Muscle of arm (tissue), 12 donors: ENCODE results near the gene VPS51. TPM values are rescaled to one million over a fixed set of nuclear protein-coding genes. Genes with fewer than 3 reads are reported as not detected.
A peak's percentile ranks its signal among the peaks of the same experiment; 100 is the strongest.
"Not testable (repeated sequence)": the region's sequence is repeated elsewhere in the genome, so short reads cannot be mapped to it uniquely, and the experiment has no call there.

Experiments
- DNase-seq: peaks from one replicate; pipeline ENCODE4 v3.0.0-alpha.2; 2013
- polyA plus RNA-seq, 12 donors: library from polyadenylated mRNA; unstranded; fragments of 120-200 nt; gene quantifications; one replicate each; pipeline ENCODE4 v1.2.1, GENCODE V29; 2013; ENCODE audit not compliant: insufficient read length in 12 of 12

VPS51 gene
- polyA plus RNA-seq, 12 donors: 83.5 to 141 (median 95.8) TPM; not detected in 1

DNA sequence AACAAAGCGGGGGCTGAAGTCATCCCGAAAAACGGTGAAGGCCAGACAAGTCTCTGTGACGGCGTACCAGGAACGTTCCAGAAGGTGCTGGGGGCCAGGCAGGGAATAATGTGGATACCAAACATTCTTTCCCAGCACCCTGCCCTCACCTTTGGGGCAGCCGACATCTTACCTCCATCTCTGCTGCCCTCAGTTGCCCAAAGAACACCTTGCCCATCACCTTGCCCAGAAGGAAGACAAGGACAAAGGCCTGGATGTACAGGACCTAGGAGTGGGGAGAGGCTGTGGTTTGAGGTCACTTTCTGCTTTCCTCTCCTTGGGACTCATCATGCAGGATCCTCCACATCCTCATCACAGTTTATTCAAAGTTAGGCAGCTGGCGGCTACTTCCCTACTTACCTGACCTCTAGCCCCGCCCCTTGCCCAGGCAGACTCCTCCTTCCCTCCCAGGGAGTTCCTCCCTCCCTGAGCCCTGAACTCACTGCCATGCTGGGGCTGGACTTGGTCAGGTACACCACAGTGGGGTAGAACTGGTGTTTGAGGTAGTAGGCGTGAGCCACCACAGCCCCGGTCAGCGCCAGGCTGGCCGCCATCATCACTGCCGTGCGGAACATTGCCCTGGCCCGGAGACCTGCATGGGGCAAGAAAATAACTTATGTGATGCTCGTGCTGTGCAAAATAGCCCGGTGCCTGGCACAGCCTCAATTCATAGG lies 37.1 kb downstream of the VPS51 start:
- DNase-seq: no peak

DNA sequence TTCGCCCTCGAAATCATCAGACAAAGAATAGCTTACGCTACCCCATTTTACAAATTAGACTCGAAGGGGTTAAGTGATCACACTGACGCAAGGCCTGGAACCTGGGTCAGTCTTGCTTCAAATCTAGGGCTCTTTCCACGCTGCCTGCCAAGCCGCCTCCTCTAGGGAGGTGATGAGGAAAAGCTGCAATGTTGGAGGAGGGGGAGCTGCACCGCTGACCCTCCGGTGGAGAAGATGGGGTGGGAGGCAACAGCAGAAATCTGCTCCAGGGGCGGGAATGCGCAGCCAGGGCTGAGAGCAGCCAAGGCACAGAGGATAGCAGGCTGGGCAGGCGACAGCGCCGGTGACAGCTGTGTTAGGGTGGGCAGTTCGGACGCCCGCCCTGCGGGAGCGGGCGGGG lies 37.7 kb downstream of the VPS51 start:
- peak; percentile 89 for DNase-seq

DNA sequence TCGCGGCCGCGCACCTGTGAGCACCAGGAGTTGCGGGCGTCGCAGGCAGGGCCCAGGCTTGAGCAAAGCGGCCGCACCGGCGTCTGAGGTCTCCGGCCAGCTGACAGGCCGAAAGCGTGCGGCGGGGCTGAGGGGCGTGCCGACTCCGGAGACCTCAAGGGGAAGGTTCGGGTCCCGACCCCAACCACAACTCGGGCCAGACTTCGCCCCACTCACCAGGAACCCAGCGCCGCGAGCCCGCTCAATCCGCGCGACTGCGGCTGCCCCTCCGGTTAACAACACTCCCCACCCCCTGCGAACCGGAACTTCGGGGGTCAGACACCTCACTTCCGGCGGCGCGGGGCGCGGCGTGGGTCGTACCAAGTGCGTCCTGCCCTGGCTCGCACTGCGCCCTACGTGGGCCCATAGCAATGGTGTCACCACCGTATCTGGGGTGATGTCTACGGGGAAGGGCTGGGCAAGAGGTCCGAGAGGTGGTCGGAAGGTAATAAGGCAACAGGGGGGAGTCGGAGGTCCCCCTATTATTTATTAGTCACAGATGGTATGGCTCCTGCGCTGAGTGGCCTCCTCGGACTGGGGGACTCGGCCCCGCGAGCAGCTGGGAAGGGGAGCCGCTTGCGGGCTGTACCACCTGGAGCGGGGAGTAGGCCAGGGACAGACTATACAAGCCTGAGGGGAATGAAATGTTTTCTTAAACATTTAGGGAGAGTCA lies 38.4 kb downstream of the VPS51 start, which contains the start of gene SYVN1:
TSS of gene SYVN1 (minus strand) at position 280 of the 712 bp plus-strand sequence. CDS start 918 bp downstream, outside the sequence.
- DNase-seq: peak; percentile 95

DNA sequence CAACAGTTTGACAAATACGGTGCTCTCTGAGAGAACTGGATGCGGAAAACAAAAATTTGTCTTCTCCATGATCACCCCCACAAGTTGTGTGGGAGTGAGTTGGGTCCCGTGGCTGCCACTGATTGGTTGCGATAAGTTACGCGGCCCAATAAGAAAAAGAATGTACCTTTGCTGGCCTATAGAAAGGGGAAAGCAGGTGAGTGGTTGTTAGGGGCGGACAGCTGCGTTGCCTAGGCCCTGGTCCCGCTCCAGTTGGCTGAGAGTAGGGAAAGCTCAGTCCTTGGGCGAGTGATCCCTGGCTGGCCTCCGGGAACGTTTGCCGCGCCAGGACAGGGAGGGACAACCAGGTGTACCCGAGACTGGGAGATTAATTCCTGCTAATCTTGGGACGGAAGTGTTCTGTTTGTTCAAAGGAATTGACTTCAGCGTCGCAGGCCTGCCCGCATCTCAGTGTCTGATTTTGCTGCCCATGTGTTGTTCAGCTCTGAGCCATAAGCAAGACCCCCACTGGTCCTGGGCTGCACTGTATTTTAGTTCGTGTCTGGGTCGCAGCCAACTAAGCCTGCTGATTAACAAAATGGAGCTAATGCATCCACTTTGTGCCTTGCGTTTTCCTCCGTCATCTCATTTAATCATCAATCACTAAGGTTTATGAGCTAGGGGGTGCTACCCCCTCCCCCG lies 39.1 kb downstream of the VPS51 start:
- DNase-seq: peak; percentile 93

DNA sequence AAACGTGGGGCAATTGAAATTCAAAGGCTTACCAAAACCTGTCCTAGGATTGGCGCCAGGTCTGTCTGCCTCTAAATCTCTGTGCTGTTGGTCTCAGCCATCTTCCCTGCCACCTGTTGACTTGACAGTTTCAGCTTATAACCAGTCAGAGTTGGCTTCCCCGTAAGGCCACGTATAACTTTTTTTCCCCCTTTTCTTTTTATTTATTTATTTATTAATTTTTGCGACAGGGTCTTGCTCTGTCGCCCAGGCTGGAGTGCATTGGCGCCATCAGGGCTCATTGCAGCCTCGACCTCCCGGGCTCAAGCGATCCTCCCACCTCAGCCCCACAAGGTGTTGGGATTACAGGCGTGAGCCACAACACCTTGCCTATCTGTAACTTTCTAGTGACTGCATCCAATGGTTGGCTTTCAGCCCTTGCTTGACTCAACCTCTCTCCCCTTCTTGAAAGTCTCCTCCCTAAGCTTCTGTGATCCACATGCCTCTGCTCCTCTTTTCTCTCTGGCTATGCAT lies 39.7 kb downstream of the VPS51 start:
- no peak for DNase-seq

DNA sequence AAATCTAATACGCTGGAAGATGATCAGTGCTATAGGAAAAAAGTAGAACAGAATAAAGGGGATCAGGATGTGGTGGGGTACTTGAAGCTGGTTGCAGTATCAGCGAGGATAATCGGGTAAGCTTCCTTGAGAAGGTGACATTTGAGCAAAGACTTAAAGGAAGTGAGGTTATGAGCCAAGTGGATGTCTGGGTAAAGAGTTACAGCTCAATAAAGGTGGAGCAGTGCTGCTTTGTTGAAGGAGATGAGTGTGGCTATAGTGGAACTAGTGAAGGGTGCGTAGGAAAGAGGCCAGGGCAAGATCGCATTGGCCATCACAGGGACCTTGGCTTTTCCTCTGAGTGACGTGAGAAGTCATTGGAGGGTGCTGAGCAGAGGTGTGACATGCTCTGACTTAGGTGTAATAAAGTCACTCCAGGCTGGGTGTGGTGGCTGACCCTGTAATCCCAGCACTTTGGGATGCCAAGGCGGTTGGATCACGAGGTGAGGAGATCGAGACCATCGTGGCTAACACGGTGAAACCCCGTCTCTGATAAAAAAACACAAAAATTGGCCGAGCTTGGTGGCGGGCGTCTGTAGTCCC lies 40.6 kb downstream of the VPS51 start:
- DNase-seq: no peak

DNA sequence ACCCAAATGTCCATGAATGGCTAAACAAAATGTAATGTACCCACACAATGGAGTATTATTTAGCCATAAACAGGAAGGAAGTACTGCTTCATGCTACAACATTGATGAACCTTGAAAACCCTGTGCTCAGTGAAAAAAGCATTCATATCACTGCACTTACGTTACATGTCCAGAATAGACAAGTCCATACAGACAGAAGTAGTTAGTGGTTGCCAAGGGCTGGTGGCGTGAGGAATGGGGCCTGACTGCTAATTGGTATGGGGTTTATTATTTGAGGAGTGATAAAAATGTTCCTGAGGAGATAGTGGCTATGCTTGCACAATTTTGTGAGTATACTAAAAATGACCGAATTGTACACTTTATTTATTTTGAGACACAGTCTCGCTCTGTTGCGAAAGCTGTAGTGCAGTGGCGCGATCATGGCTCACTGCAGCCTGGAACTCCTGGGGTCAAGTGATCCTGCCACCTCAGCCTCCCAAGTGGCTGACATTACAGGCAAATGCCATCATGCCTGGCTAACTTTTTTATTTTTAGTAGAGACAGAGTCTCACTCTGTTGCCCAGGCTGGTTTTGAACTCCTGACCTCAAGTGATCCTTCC lies 46.0 kb downstream of the VPS51 start:
- DNase-seq: no peak

DNA sequence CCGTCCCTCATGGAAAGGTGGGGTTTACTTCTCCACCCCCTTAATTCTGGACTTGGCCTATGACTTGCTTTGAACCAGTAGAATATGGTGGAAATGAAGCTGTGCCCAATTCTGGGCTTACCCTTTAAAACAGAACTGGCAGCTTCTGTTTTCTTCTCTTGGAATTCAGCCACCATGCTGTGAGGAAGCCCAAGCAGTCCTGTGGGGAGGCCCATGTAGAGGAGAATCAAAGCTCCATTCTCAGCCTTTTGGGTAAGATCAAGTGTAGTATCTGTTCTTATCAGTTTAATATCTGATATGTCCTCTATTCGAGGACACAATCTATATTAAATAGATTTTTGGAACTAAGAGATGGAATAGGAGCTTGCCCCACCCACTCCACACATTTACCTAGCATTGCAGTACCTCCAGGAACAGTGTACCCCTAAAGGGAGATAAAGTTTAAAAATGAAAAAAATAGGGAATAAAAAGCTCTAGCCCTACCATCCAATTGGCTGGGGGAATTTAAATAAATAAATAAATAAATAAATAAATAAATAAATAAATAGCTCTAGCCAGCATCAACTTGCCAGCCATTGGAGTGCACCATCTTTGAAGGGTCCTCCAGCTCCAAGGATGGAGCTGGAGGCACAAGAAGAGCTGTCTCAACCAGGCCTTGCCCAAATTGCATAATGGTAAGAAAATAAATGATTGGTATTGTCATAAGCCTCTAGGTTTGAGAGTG lies 51.5 kb downstream of the VPS51 start:
- no peak for DNase-seq

DNA sequence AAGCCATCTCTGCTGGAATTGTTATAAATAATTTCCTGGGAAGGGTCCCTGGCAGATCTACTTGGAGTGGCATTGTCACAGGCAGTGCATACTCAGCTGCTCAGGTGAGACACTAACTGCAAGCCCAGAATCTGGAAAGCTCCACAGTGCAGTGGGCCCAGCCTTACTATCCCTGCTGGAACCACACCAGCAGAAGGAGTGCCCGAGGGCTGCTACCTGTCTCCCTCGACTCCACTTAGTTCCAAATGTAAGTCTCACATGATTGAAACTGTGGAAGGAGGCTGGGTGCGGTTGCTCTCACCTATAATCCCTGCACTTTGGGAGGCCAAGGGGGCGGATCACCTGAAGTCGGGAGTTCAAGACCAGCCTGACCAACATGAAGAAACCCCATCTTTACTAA lies 52.6 kb downstream of the VPS51 start:
- DNase-seq: no peak

DNA sequence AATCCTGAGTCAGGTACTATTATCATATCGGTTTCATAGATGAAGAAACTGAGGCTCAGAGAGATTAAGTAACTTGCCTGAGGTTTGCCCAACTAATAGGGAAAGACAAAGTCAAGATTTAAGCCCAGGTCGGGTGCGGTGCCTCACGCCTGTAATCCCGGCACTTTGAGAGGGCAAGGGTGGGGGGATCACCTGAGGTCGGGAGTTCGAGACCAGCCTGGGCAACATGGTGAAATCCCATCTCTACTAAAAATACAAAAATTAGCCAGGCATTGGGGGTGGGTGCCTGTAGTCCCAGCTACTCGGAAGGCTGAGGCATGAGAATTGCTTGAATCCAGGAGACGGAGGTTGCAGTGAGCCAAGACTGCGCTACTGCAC lies 54.1 kb downstream of the VPS51 start:
- not testable (repeated sequence) for DNase-seq

DNA sequence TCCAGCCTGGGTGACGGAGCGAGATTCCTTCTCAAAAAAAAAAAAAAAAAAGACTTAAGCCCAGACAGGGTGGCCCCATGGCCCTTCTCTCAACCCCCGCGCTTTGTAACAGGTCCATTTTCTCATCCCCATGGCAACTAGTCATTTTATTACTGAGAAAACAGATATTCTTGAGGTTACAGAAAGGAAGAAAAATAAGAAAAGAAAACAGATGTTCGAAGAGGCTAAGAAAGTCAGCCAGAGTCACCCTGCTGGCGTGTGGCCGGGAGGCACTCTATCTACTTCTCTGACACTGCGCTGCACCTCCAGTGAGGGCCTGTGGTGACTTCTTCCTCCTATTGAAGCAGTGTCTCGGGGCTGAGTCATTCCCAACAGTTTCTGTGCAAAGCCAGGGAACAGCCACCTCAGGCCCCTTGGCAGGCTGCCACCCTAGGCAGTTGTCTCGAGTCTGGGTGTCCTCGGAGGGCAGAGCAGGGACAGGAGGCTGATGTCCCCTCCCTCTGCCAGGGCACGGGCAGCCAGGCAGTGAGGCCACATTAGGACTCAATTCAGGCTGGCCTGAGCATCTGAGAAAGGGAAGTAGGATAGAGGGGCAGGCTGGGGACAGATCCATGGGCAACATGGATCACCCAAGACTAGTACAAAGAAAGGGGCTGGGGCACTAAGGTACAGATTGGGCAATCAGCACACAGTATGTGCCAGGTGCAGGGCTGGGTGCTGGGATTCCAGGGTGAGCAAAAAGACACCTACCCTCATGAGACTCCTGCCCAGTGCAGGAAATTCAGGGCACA lies 54.7 kb downstream of the VPS51 start:
- peak; percentile 77 for DNase-seq

DNA sequence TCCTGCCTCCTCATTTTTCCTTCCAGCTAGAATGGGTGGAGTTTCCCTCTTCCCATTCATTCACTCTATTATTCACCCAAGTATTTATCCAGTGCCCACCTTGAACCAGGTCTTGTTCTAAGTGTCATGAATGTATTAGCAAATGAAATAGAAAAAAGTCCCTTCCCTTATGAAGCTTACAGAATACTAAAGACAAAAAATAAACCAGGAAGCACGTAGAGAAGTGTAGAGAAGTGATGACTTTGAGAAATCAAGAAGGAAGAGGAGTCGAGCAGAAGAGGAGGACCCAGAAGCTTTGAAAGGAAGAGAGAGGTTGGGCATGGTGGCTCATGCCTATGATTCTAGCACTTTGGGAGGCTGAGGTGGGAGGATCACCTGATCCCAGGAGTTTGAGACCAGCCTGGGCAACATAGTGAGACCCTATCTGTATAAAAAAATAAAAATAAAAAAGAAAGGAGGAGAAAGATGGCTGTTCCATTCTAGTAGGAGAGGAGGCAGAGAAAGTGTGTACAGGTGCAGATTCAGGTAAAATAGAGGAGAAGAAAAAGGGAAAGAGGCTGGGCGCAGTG lies 55.4 kb downstream of the VPS51 start:
- no peak for DNase-seq

DNA sequence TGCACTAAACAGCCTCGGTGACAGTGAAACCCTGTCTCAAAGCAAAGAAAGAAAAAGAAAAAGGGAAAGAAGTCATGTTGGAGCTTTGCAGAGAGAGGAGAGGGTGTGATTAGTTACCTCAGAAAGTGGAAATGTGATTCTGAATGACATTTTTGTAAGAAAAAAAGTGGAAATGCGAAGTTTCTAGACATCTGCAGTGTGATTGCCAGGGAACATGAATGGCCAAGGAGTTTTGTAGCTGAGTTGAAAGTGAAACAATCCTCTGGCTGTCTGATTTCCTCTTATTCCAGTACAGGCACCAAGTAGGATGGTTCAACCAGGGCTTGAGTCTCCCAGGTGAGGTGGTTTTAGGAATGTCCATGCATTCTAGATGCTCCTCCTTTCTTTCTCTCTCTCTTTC lies 56.1 kb downstream of the VPS51 start:
- DNase-seq: no peak

DNA sequence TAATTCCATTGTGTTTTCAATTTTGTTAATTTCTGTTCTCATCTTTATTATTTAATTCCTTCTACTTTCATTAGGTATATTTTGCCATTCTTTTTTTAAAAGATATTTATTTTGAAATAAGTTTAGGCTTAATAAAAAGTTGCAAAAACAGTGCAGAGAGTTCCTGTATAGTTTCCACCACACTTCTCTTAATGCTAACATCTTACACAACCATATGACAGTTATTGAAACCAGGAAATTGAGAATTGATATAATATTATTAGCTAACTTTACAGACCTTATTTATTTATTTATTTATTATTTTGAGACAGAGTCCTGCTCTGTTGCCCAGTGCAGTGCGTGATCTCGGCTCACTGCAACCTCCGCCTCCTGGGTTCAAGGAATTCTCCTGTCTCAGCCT lies 60.2 kb downstream of the VPS51 start:
- no peak for DNase-seq

DNA sequence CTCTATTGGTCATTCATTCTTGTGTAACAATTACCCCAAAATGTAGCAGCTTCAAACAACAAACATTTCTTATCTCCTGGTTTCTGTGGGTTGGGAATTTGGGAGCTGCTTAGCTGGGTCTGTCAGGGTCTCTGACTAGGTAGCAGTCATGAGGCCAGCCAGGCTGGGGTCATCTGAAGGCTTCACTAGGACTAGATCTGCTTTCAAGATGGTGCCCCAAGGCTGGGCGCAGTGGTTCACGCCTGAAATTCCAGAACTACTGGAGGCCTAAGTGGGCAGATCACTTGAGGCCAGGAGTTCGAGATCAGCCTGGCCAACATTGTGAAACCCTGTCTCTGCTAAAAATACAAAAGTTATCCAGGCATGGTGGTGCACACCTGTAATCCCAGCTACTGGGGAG lies 60.9 kb downstream of the VPS51 start:
- no peak for DNase-seq

DNA sequence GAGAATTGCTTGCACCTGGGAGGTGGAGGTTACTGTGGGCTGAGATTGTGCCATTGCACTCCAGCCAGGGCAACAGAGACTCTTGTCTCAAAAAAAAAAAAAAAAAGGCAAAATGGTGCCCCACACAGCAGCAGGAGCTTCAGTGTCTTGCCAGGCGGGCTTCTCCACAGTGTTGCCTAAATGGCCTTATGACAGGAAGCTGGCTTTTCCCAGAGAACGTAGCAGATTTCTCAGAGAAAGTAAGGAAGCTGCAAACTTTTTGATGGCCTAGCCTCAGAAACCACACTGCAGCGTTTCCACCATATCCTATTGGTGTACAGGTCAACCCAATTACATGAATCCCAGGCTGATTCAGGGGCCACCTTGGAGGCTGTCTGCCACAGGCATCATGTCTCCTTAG lies 61.3 kb downstream of the VPS51 start:
- DNase-seq: no peak

DNA sequence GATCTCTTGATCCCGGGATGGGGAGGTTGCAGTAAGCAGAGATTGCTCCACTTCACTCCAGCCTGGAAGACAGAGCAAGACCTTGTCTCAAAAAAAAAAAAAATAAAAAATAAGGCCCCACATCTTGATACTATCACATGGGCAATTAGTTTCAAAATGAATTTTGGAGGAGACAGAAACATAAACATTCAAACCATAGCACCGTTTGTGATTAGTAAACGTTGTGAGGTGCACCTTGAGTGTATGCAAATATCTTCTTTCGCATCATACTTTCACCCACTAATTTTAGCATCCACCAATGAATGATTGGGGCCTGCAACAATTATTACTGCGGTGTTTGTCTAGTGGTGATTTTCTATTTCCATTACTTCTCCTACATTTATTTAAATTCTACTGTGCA lies 63.0 kb downstream of the VPS51 start:
- no peak for DNase-seq

DNA sequence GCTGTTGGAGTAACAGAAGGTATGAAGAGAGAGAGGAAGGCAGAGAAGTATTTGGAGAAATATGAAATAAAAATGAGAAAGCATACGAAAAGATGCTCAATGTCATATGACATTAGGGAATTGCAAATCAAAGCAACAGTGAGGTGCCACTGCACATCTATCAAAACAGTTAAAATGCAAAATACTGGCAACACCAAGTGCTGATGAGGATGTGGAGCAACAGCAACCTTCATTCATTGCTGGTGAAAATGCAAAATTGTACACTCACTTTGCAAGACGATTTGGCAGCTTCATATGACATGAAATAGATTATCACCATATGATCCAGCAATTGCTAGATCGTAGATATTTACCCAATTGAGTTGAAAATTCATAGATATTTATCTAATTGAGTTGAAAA lies 64.6 kb downstream of the VPS51 start:
- no peak for DNase-seq
